Measurements from ENCODE around the gene MAML3.

- TF ChIP-seq CTCF (IDR thresholded peaks at IDR 0.05; ENCODE audit: low read depth, low read length) (no peak), POLR2A (IDR thresholded peaks at IDR 0.05; ENCODE audit: extremely low read depth, insufficient read length) (no peak)
Observed at GRCh38 chr4:139809757-139810140, 344.2 kb downstream of the MAML3 start.

Measured in NB4 (cell line).